HepG2 (cell line): ENCODE data around the gene PSD4. TPM values are rescaled to one million over a fixed set of nuclear protein-coding genes. Genes with fewer than 3 reads are reported as not detected.
A peak's percentile ranks its signal among the peaks of the same experiment; 100 is the strongest.

Experiments used
- BRF2 ChIP-seq: sonication (generic); formaldehyde crosslinking; IDR thresholded peaks from 2 replicates; pipeline ENCODE4 v1.8.1; 2022; ENCODE audit warnings: mild to moderate bottlenecking, missing genetic modification reagents
- HOXA3 ChIP-seq: sonication (generic); formaldehyde crosslinking; IDR thresholded peaks from 2 replicates; pipeline ENCODE4 v1.5.0; 2020; ENCODE audit warnings: missing genetic modification reagents
- NR2F1 ChIP-seq, 2 experiments: fragments of 450-650 bp in 1 of 2; formaldehyde crosslinking in 1 of 2; IDR thresholded peaks; 2 replicates each; pipeline versions ENCODE4 v1.5.0 to v1.6.1; 2016 to 2020; ENCODE audit warnings: mild to moderate bottlenecking in 1 of 2, missing compliant biosample characterization in 1 of 2, missing genetic modification reagents in 1 of 2, moderate library complexity in 1 of 2
- RAD51 ChIP-seq: fragments of 450-650 bp; IDR thresholded peaks from 2 replicates; pipeline ENCODE4 v1.6.1; 2016; ENCODE audit warnings: borderline replicate concordance
- REL ChIP-seq: sonication (generic); formaldehyde crosslinking; conservative IDR thresholded peaks from 2 replicates; pipeline ENCODE4 v1.8.0; 2022; ENCODE audit warnings: mild to moderate bottlenecking, missing genetic modification reagents, moderate library complexity
- TCF7 ChIP-seq: sonication (generic); IDR thresholded peaks from 2 replicates; pipeline ENCODE4 v1.6.1; 2016; ENCODE audit warnings: antibody characterized with exemption, low read depth
- YEATS4 ChIP-seq: sonication (generic); formaldehyde crosslinking; IDR thresholded peaks from 2 replicates; pipeline ENCODE4 v1.4.0; 2020; ENCODE audit warnings: missing genetic modification reagents, borderline replicate concordance
- ZFP1 ChIP-seq: IDR thresholded peaks from 2 replicates; pipeline ENCODE4 v1.6.1; 2016
- ZNF17 ChIP-seq: sonication (generic); formaldehyde crosslinking; IDR thresholded peaks from 2 replicates; pipeline ENCODE4 v1.5.0; 2020; ENCODE audit warnings: mild to moderate bottlenecking, missing genetic modification reagents
- ZNF34 ChIP-seq: sonication (generic); formaldehyde crosslinking; IDR thresholded peaks from 2 replicates; pipeline ENCODE4 v1.4.0; 2020; ENCODE audit warnings: mild to moderate bottlenecking, missing genetic modification reagents, borderline replicate concordance
- ZNF569 ChIP-seq: sonication (generic); formaldehyde crosslinking; IDR thresholded peaks from 2 replicates; pipeline ENCODE4 v1.5.0; 2020; ENCODE audit warnings: mild to moderate bottlenecking, missing genetic modification reagents, moderate library complexity, borderline replicate concordance
- ZNF737 ChIP-seq: sonication (generic); formaldehyde crosslinking; IDR thresholded peaks from 2 replicates; pipeline ENCODE4 v1.5.0; 2020; ENCODE audit warnings: missing genetic modification reagents, mild to moderate bottlenecking, borderline replicate concordance
- ZNF768 ChIP-seq: sonication (generic); formaldehyde crosslinking; IDR thresholded peaks from 2 replicates; pipeline ENCODE4 v1.4.0; 2020; ENCODE audit warnings: missing genetic modification reagents
- ZNF891 ChIP-seq: sonication (generic); formaldehyde crosslinking; IDR thresholded peaks from 2 replicates; pipeline ENCODE4 v1.5.0; 2020; ENCODE audit warnings: mild to moderate bottlenecking, missing genetic modification reagents
- polyA plus RNA-seq, 8 experiments: library from polyadenylated mRNA; depleted of rRNA in 3 of 8; stranded (reverse) in 7 of 8; unstranded in 1 of 8; fragments of >200 nt; fragmentation: Illumina TruSeq in 4 of 8; extraction: Trizol in 4 of 8; gene quantifications; 2 replicates each; pipeline versions ENCODE4 v1.2.1 to v1.2.3, GENCODE V29; 2011 to 2016; ENCODE audit warnings: low read depth in 4 of 8, missing spikeins in 1 of 8, mixed read lengths in 1 of 8; ENCODE audit not compliant: insufficient read depth in 1 of 8
- total RNA-seq, 5 experiments: library from RNA; depleted of rRNA; stranded (reverse); fragments of >200 nt; fragmentation: Illumina TruSeq; extraction: Trizol; gene quantifications; 2 replicates each; pipeline ENCODE4 v1.2.3, GENCODE V29; 2016; ENCODE audit warnings: low read depth in 1 of 5

The PSD4 gene
- total and polyA plus RNA-seq, 2 of the 13 experiments (the other 11 are each of a cell fraction or from before 2014, with no cell fraction given) = 5.8 to 9.4 TPM

- 0 out of 2 replicates have a peak, but pooled peaks have one; percentile 27 for TF ChIP-seq HOXA3 (CRISPR knock-in tag)
- peak; percentile 68 to 74 for TF ChIP-seq NR2F1 (CRISPR knock-in tag; IDR thresholded peaks at IDR 0.05)
- no peak for TF ChIP-seq REL (CRISPR knock-in tag)
- TF ChIP-seq ZNF737 = no peak
- TF ChIP-seq ZFP1 (CRISPR knock-in tag) = no peak
- TF ChIP-seq ZNF569 (CRISPR knock-in tag) = no peak
- TF ChIP-seq YEATS4 (CRISPR knock-in tag) = peak; percentile 58; the same call in 1 of the 2 replicates
- TF ChIP-seq BRF2 (CRISPR knock-in tag) = no peak
- TF ChIP-seq ZNF34 (CRISPR knock-in tag) = no peak
- TF ChIP-seq ZNF17 (CRISPR knock-in tag) = no peak
- peak; percentile 63; the same call in 1 of the 2 replicates for TF ChIP-seq RAD51
- TF ChIP-seq ZNF768 (CRISPR knock-in tag) = no peak
- TF ChIP-seq ZNF891 (CRISPR knock-in tag) = 0 out of 2 replicates have a peak, but pooled peaks have one; percentile 18
- no peak for TF ChIP-seq TCF7
Observed at GRCh38 chr2:113164930-113165585, 8.7 kb upstream of the PSD4 start (continued).
